Nephron (organoid): ENCODE results near the gene ALDH3B1.

Experiments
- H3K27ac Mint-ChIP-seq, 3 experiments: 2 replicates each; pipeline ENCODE4 v1.8.0; 2020; ENCODE audit warnings: mixed read lengths in 3 of 3, mild to moderate bottlenecking in 2 of 3, moderate library complexity in 1 of 3
- H3K27me3 Mint-ChIP-seq: 2 replicates; pipeline ENCODE4 v1.8.0; 2021; ENCODE audit warnings: low read depth, mild to moderate bottlenecking, moderate library complexity, mixed read lengths
- H3K36me3 Mint-ChIP-seq: 2 replicates; pipeline ENCODE4 v1.8.0; 2020; ENCODE audit warnings: low read depth, mixed read lengths
- H3K4me1 Mint-ChIP-seq: 2 replicates; pipeline ENCODE4 v1.8.0; 2020; ENCODE audit warnings: mixed read lengths
- H3K4me3 Mint-ChIP-seq, 3 experiments: 2 replicates each; pipeline ENCODE4 v1.8.0; 2020; ENCODE audit warnings: mild to moderate bottlenecking in 3 of 3, mixed read lengths in 3 of 3, moderate library complexity in 2 of 3
- H3K9me3 Mint-ChIP-seq: 2 replicates; pipeline ENCODE4 v1.8.0; 2020; ENCODE audit warnings: mixed read lengths
- CTCF ChIP-seq, 3 experiments: fragments of 200-600 bp; sonication (generic); IDR thresholded peaks; one replicate each; pipeline ENCODE4 v1.5.0; 2021; ENCODE audit warnings: antibody characterized with exemption in 3 of 3; ENCODE audit not compliant: unreplicated experiment in 3 of 3

ALDH3B1 gene

GRCh38 chr11:68032003-68032402 lies 21.9 kb downstream of the ALDH3B1 start:
- no peaks in the 10 kb centered on the region for H3K9me3 Mint-ChIP-seq
- peaks cover 21% of the 10 kb centered on the region for H3K4me1 Mint-ChIP-seq
- TF ChIP-seq CTCF (IDR thresholded peaks at IDR 0.05; ENCODE audit: unreplicated experiment in 3 of 3), result no peak
- H3K36me3 Mint-ChIP-seq, result peaks cover 5% of the 10 kb centered on the region
- peak overlapping the region; percentile 88 to 92 (median 92) for H3K4me3 Mint-ChIP-seq
- H3K27me3 Mint-ChIP-seq, result no peaks in the 10 kb centered on the region
- no peak overlapping the region for H3K27ac Mint-ChIP-seq

GRCh38 chr11:68032997-68033707 lies 23.0 kb downstream of the ALDH3B1 start:
- Mint-ChIP-seq H3K27me3 (no peaks in the 10 kb centered on the region), H3K27ac (no peak overlapping the region), H3K36me3 (peaks cover 5% of the 10 kb centered on the region), H3K4me1 (peaks cover 21% of the 10 kb centered on the region), H3K4me3 (peak overlapping the region; percentile 40 to 79 (median 51)), H3K9me3 (no peaks in the 10 kb centered on the region)
- no peak for TF ChIP-seq CTCF (IDR thresholded peaks at IDR 0.05; ENCODE audit: unreplicated experiment in 3 of 3)

GRCh38 chr11:68033708-68034045 lies 23.6 kb downstream of the ALDH3B1 start:
- Mint-ChIP-seq H3K4me1 (peaks cover 21% of the 10 kb centered on the region), H3K27ac (no peak overlapping the region), H3K9me3 (no peaks in the 10 kb centered on the region), H3K27me3 (no peaks in the 10 kb centered on the region), H3K36me3 (peaks cover 5% of the 10 kb centered on the region), H3K4me3 (peak overlapping the region; percentile 40 to 79 (median 51))
- TF ChIP-seq CTCF (IDR thresholded peaks at IDR 0.05; ENCODE audit: unreplicated experiment in 3 of 3), result no peak

GRCh38 chr11:68035266-68035876 lies 25.2 kb downstream of the ALDH3B1 start:
- no peak overlapping the region for H3K27ac Mint-ChIP-seq

GRCh38 chr11:68036141-68036716 lies 26.1 kb downstream of the ALDH3B1 start:
- Mint-ChIP-seq H3K27me3 (no peaks in the 10 kb centered on the region), H3K9me3 (no peaks in the 10 kb centered on the region), H3K36me3 (peaks cover 5% of the 10 kb centered on the region), H3K27ac (no peak overlapping the region), H3K4me3 (no peak overlapping the region), H3K4me1 (peaks cover 13% of the 10 kb centered on the region)
- TF ChIP-seq CTCF (IDR thresholded peaks at IDR 0.05; ENCODE audit: unreplicated experiment in 3 of 3), result no peak

More at GRCh38 chr11:68035266-68035876, 25.2 kb downstream of the ALDH3B1 start:
- H3K4me1 Mint-ChIP-seq, result peaks cover 15% of the 10 kb centered on the region
- H3K9me3 Mint-ChIP-seq, result no peaks in the 10 kb centered on the region
- no peak overlapping the region for H3K4me3 Mint-ChIP-seq
- H3K27me3 Mint-ChIP-seq, result no peaks in the 10 kb centered on the region
- no peak for TF ChIP-seq CTCF (IDR thresholded peaks at IDR 0.05; ENCODE audit: unreplicated experiment in 3 of 3)
- H3K36me3 Mint-ChIP-seq, result peaks cover 5% of the 10 kb centered on the region
